GM19397 (cell line): ENCODE results near the gene SART3.
"Not testable (repeated sequence)": the region's sequence is repeated elsewhere in the genome, so short reads cannot be mapped to it uniquely, and the experiment has no call there.

Experiments used
- ATAC-seq: cut with Tn5 transposase; IDR thresholded peaks from one replicate; pipeline ENCODE4 v1.9.1; 2021; ENCODE audit warnings: mild to moderate bottlenecking, moderate library complexity; ENCODE audit not compliant: unreplicated experiment

SART3 gene

DNA sequence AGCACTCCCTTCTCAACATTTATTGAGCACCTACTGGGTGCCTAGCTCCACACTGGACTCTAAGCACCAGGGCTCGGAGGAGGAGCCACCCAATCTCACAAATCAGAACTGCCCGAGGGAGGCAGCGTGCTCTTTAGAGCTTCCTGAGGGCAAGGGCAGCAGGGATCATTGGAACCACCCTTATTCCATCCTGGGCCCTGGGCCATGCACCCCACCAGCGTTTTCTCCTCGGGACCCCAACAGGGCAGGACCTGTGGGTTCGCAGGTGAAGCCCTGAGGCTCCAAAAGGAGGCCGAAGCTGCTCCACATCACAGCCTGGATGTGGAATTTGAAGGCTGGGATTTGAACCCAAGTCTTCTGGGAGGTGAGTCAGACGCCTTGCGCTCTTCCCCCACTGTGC lies 21.5 kb upstream of the SART3 start:
- ATAC-seq, result no peak

DNA sequence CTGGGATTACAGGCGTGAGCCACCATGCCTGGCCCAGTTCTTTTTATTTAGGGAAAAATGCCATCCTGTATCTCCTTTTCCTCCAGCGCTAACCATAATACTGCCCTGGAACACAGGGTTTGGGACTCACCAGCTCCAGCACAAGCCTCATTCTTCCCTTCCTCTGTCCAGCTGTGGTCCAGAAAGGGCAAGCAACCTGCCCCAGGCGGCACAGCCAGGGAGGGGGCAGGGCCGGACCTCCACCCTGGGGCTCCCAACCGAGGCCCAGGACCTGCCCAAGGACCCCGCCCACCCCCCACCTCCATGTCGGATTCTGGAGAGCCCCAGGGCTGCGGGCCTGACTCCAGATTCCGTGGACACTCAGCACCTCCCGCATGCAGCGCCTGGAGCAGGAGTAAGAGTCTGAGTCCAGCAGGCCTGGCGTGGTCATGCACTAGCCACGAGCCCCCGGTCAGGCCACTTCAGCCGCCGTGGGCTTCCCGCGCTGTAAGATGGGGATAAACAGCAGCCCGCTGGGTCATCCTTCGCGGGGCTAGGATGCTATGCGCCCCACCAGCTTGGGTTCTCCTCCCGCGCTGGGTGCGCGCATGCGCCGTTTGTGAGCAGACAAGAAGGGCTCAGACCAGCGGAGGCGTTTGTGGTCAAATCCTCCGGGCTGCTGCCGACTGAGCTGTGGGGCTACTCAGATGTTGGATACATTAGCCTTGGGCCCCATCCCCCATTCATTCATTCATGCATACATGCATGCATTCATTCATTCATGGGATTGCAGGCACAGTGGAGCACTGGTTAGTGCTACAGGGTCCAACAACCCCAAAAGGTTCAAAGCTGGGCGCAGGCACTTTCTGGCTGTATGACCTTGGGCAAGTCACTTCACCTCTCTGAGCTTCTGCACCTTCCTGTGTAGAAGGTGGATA lies 20.6 kb upstream of the SART3 start:
- no peak for ATAC-seq

DNA sequence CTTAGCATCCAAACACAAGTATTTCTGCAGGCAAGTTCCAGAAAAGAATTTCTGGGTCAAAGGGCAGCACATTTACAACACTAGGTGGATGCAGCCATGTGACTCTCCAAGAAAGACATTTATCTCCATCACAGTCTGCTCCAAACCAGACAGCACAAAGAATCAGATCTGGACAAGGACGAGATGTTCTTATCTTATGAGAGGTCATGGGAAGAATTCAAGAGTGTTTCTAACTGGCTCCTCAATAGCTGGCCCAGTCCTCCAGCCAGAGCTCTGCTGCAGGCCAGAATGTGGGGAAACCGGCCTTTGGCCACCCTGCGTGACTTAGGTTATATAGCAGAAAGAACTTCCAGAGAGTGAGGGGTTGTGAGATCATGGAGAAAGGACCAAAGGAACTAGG lies 19.6 kb upstream of the SART3 start:
- ATAC-seq, result no peak

DNA sequence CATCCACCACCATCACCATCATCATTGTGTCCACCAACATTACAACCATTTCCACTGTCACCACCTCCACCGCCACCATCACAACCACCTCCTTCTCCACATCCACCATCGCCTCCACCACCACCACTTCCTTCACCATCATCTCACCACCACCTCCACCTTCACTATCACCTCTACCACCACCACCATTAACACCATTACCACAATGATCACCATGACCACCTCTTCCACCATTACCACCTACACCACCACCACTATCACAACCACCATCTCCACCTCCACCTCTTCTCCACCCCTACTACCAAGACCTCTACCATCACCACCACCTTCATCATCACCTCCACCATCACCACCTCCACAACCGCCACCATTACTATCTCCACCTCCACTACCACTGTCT lies 17.8 kb upstream of the SART3 start:
- no peak for ATAC-seq

DNA sequence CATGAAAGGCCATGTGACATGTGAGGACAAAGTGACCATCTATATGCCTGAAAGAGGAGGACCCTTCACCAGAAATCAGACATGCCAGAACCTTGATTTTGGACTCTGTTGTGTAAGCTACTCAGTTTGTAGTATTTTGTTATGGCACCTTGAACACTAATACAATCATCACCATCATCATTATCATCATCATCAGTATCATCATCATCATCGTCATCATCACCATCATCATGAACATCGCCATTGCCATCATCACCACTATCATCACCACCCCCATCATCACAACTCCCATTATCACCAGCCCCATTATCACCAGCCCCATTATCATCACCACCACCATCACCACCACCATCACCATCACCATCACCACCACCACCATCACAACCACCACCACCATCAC lies 17.3 kb upstream of the SART3 start:
- no peak for ATAC-seq

DNA sequence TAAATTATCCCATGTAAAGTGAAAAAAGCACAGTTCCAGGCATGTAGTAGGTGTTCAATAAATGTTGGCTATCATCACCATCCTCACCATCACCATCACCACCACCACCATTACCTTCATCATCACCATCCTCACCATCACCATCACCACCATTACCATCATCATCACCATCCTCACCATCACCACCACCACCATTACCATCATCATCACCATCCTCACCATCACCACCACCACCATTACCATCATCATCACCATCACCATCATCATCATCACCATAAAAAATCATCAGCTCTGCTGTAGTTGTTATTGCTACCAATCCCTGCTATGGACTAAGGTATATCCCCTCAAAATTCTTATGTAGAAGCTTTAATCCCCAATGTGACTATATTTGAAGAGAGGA lies 16.5 kb upstream of the SART3 start:
- no peak for ATAC-seq

DNA sequence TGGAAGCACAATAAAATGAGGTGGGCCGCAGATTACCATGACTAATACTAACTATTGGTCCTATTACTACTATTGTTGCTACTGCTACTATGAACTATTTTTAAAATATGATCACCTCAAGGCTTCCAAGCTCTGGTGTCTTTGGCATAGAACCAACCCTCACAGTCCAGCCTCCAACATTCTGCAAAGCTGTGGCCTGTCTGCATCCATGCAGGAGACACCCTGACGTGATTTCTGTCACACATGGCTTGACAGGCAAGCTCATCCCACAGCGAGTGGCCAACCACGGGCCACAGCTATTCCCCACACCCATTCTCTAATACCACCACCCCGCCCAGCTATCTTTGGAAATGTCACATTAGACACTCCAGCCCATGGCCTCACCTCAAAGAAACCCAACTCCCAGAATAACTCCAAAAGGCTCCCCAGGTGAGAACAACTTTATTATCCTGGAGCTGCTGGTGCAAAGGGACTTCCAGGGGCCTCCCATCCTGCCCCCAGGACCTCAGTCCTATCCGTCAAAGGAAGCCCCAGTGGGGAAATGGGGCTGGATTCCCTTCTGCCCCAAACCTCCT lies 15.8 kb upstream of the SART3 start:
- ATAC-seq, result no peak

DNA sequence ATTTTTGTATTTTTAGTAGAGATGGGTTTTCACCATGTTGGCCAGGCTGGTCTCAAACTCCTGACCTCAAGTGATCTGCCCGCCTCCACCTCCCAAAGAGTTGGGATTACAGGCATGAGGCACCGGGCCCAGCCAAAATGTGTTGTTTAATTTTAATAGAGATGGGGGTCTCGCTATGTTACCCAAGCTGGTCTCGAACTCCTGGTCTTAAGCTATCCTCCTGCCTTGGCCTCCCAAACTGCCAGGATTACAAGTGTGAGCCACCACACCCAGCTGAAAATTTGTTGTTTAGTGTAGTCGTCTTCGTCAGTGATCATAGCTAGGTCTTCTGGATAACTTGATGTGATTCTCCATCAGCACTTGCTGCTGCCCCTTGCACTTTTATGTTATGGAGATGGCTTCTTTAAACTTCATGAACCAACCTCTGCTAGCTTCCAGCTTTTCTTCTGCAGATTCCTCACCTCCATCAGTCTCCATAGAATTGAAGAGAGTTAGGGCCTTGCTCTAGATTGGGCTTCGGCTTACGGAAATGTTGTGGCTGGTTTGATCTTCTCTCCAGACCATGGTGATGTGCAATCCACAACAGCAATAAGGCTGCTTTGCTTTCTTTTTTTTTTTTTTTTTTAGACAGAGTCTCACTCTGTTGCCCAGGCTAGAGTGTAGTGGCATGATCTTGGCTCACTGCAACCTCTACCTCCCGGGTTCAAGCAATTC lies 14.4 kb upstream of the SART3 start:
- ATAC-seq, result no peak

DNA sequence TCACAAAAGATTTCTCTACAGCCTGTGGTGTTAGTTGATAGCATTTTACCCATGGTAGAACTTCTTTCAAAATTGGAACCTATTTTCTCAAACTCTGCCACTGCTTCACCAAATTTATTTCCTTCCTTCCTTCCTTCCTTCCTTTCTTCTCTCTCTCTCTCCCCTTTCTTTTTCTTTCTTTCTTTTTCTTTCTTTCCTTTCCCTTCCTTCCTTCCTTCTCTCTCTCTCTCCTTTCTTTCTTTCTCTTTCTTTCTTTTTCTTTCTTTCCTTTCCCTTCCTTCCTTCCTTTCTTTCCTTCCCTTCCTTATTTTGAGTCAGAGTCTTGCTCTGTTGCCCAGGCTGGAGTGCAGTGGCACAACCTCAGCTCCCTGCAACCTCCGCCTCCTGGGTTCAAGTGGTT lies 13.3 kb upstream of the SART3 start:
- ATAC-seq, result not testable (repeated sequence)

DNA sequence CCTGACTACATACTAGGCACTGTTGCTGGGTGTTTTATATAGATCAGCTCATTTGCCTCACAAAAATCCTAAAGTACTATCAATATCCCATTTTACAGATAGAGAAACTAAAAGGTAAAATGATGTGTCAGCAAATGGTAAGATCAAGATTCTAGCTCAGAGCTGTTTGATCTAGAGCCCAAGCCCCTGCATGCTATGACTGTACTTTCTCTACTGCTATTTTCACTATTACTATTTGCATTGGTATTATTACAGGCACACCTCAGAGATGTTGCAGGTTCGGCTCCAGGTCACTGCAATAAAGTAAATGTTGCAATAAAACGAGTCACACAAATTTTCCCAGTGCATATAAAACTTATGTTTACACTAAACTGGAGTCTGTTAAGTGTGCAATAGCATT lies 12.3 kb upstream of the SART3 start:
- no peak for ATAC-seq

DNA sequence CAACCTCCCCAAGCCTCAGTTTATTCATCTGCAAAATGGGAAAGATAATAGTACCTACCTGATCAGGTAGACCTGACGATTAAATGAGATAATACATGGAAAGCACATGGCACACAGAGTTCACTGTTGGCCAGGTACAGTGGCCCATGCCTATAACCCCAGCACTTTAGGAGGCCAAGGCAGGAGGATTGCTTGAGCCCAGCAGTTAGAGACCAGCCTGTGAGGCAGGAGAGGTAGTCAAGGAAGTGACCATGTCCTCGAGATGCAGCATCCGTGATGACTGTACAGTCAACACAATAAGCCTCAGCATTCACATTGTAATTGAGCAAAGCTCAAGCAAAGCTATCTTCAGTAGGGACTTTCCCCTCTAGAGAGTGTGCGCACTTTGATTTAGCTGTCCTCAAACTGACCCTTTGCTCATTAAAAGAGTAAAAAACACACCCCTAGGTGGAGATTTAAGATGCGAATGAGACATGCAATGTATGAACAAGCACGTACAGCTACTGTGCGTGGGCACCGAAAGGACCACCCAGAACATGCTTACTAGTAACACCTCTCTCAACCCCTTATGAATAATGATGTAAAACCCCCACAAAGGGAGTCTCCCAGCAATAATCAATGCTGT lies 11.3 kb upstream of the SART3 start:
- no peak for ATAC-seq

DNA sequence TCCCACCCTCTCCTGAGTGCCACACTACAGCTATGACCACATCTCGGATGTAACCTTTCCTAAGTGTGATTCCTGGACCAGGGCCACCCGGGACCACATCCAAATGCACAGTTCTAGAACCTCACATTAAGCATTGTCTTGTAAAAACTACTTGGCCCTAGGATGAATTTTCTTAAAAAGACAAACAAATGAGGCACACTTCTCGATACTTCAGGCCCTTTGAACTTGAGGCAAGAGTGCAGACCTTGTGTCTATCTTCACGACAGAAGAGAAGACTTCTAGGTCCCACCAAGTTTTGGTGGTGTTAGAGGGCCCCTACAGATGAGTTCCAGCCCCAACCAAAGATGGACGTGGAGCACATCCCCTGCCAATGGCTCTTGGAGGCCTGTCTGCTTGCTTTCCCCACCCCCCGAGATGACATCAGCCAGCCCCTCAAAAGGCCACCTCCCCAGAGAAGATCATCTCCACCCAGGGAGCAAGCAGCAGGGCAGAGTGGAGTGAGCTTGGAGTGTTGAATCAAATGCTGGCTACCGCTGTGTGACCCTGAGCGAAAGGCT lies 10.7 kb upstream of the SART3 start:
- ATAC-seq, result no peak

DNA sequence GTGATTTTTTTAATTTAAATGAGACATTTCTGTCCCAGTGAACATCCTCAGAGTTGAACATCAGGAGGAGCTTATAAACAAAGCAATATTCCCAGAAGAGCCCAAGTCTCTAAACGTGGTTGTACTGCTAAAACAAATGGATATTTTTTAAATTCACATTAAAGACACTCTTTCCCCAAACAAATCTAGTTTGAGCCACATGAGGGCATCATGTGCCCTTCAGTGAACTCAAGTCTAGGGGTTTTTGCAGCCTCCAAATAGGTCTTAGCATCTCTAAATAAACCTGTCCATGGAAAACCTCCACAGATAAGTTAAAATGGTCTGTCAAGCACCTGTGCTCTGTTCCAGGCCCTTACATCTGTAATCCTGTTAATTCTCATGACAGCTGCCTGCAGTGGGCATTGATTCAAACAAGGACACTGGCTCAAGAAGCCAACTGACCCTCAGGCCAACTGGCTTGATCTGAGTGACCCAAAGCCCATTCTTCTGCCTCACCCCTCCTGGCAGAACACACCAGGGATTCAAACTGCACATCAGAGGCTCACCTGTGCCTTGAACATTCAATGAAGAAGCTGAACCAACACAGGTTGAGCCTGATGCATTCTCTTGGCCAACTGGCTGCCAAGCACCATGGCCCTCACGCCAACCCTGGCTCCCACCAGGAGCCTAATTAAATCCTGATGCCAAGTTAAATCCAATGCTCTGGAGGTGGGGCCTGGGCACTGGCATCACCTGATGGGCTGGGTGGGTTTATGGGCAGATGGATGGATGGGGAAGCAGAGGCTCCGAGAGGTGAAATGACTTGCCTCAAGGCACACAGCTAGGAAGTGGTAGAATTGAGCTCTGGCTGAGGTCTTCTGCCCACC lies 10.0 kb upstream of the SART3 start:
- no peak for ATAC-seq

DNA sequence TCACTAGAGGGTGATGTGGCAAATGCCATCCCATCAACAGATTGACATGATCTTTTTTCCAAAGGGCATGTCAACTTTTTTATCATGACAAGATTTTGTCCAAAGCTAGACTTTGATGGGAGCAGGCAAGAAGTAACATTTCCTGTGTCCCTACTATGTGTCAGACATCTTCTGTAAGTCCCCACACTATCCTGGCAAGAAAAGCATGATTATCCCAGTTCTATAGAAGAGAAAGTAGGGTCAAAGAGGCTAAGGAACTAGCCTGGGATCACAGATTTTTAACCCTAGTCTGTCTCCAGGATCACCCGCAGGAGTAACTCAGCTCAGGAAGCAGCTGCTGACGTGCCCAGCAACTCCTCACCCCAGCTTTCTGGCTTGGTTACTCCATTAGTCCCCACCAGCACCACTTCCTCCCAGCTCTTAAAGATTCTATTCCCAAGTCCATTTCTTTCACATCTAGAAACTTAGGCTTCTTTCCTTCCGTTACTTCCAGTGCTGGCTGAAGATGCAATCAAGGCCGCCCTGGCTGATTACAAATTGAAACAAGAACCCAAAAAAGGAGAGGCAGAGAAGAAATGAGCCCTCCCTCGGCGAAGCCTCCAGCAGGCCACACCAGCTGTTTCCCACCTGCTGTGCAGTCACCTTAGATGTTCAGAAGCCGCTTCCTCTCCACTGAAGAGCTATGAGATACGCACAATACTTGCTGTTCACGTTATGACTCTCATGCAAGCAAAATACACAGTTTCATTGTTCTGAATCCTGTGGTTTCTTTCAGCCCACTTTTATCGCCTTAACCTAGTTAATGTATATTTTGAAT lies 7.6 kb upstream of the SART3 start:
- peak; percentile 70 for ATAC-seq

DNA sequence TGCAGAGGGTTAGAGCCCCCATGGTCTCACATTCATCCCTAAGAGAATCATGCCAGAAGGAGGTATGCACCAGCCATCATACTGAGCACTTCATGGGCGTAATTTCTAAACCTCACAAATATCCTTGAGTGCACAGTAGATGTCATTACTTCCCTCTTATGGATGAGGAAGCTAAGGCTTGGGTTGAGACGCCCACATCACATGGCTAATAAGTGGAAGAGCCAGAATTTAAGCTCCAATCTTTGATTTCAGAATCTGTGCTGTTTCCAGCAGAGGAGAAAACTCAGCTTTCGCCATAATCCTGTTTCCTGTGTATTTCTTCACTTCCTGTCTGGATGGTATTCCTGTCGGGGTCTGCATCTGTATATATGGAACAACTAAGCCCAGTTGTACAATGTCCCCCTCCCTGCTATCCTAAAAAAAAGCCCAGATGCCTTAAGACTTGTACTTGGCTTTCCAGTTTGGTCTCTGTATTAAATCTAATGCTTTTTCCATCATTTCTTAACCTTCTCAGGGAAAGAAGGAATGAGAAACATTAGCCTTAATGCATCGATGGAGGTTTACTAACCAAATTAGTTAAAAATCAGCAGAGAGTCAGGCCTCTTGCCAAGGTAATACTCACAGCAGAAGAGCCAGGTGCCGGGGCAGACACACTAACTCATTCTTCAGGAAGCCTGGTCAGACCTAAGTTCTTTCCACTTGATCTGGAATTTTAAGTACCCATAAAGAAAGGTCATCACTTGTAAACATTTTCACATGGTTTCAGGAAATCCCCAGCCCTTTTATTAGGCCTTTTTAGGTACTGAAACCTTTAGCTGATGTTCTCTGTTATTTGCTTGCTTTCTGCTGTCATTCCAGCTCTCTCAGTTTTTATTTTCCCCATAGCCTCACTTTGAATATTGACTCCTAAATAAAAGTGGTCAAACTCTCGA lies 6.7 kb upstream of the SART3 start:
- no peak for ATAC-seq

DNA sequence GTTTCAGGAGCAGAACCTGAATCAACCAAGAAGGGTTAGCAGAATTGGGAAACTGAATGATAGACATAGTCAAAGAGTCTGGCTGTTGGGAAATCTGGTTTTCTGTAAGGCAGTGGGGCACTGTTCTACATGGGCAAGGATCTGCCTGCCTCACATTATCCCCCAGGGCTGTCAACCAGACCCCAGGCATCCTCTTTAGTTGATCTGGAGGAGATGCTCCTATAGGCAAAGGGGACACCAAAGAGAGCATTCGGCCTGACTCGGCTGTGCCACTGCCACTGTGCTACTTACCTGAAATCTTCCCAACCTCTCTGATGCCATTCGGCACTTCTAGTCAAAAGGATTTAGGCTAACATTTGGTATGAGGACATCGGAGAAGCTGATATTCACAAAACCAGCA lies 5.5 kb upstream of the SART3 start:
- ATAC-seq, result no peak

DNA sequence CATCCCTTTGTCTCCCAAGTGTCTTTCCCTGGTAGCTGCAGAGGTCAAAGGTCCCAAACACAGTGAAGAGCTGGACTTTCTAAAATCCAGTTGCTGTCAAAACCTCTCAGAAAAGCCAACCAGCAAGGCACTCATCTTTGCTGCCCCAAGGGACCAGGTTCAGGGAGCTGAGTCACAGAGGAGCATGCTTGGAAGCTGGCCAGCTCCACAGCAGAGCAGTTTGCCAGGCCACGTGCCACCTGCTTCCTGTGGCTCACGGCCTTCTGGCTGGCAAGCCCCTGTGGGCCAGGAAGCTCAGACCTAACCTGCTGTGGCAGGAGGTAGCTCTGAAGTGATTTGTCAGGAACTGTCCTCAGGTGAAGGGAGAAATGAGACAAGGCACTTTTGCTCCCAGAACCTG lies 5.0 kb upstream of the SART3 start:
- ATAC-seq, result no peak

DNA sequence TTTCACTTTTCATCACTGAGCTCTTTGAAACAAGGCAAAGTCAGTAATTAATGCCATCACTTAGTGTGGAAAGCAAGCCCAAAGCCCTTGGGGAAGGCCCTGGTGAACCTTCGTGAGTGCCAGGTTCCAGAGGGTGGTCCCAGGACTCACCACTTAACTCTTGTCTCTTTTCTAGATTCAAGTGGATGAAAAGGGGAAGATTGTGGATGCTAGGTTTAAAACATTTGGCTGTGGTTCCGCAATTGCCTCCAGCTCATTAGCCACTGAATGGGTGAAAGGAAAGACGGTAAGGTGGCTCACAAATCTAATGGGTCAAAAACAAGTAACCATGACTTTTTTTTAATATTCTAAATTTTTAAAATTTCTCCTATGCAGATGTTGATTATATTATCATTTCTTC lies 4.2 kb upstream of the SART3 start:
- ATAC-seq, result no peak
